Uterus (tissue), 2 donors: ENCODE results near the gene MEAK7.

ENCODE experiments used
- POLR2A ChIP-seq, 2 donors: fragments of 450-650 bp; IDR thresholded peaks; one replicate each; pipeline ENCODE4 v1.6.1; 2016; ENCODE audit warnings: antibody characterized with exemption in 2 of 2, mild to moderate bottlenecking in 1 of 2, moderate library complexity in 1 of 2
- TF ChIP-seq, protein P1 (sequence below), 4 experiments: fragments of 200-600 bp in 2 of 4; fragments of 450-650 bp in 2 of 4; sonication (generic) in 2 of 4; IDR thresholded peaks; one replicate each; pipeline ENCODE4 v1.5.1; 2016 to 2019; ENCODE audit warnings: antibody characterized with exemption in 4 of 4, mild to moderate bottlenecking in 2 of 4, moderate library complexity in 1 of 4

DNA sequence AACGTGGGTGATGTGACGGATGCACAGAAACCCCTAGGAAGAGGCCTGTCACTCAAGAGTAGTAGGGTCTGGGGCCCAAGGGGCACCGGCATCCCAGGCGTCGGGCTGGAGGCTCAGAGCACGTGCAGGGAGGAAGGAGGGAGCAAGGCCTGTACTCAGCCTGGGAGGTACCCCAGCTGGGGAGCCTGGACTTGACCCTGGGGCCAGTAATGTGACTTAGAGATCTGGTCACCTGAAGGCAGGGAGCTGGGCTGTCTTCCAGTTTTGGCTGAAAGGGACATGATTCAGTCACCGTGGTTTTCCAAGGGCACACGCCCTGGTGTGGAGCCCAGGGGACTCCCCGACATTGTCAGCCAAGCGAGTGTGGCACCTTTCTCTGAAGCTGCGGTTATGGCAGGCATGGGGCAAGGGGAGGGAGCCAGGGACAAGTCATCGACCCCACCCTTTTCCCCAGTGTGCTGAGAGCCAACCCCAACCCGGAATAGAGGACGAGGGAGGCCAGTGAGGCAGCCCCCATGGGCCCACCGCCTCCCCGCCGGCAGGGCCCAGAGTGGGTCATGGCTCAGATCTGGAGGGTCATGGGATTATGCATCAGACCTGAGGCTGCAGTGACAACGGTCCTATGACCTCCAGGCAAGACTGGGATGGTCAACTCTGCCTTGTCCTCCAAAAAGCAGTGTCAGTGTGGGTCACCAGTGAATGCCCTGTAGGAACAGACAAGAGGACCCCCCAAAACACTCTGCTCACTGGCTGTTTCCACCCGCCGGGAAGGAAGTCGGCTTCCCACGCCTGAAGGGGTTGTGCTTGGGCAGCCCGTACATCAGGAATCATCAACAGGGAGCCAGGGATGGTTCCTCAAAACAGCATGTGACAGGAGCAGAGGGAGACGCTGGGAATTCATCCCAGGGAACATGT is 41.9 kb downstream of the MEAK7 start:
- TF ChIP-seq, protein P1, sequence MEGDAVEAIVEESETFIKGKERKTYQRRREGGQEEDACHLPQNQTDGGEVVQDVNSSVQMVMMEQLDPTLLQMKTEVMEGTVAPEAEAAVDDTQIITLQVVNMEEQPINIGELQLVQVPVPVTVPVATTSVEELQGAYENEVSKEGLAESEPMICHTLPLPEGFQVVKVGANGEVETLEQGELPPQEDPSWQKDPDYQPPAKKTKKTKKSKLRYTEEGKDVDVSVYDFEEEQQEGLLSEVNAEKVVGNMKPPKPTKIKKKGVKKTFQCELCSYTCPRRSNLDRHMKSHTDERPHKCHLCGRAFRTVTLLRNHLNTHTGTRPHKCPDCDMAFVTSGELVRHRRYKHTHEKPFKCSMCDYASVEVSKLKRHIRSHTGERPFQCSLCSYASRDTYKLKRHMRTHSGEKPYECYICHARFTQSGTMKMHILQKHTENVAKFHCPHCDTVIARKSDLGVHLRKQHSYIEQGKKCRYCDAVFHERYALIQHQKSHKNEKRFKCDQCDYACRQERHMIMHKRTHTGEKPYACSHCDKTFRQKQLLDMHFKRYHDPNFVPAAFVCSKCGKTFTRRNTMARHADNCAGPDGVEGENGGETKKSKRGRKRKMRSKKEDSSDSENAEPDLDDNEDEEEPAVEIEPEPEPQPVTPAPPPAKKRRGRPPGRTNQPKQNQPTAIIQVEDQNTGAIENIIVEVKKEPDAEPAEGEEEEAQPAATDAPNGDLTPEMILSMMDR (IDR thresholded peaks at IDR 0.05) = no peak
- TF ChIP-seq POLR2A (IDR thresholded peaks at IDR 0.05) = no peak
